ENCODE results near the gene RDH8.

DNA sequence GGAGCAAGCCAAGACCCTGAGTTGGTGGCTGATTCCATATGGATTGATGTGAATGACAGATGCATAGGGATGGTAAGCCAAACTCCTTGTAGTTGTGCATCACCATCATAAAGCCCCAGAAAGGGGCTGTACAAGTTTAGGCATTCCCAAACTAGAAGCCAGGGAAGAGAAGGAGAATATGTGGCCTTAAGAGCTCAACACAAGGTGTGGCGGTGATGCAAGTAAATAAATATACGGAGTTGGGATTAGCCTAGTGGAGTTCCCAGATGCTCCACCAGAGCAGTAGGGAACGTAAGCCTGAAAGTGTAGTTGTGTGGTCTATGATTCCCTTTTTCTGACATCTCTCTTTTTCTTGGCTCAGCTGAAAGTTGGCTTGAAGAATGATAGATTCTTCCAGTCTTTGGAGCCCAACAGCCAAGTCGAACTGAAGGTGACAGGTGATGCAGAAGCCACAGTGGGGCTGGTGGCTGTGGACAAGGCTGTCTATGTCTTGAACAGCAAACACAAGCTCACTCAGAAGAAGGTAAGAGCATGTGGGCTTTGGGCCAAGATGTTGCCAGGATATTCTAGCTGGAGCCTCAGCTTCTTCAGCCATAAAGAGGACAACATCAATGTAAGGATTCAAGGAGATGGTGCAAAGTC lies 30.1 kb downstream of the RDH8 start:
- TF ChIP-seq CTCF (IDR thresholded peaks at IDR 0.05) = no peak
- no peak for TF ChIP-seq POLR2A (IDR thresholded peaks at IDR 0.05)
